GM12878 (cell line): Measurements from ENCODE around the gene MEOX1. TPM values are rescaled to one million over a fixed set of nuclear protein-coding genes. Genes with fewer than 3 reads are reported as not detected.

Experiments used
- ATAC-seq: fragments of 200-7000 bp; cut with Tn5 transposase; 3 replicates; pipeline ENCODE4 v1.9.1; 2020; ENCODE audit warnings: mild to moderate bottlenecking, moderate library complexity
- BruUV-seq: library from RNA; stranded (reverse); fragments of 400-500 nt; replicated peaks from 2 replicates; lab custom pipeline; 2021; lab: Mats Ljungman, UMichigan
- CTCF ChIA-PET: fragments of 300-600 bp; sonication (Branson Sonifier 250); formaldehyde crosslinking; extraction: SDS; loops from one replicate; lab custom pipeline; 2021; ENCODE audit warnings: inconsistent platforms; lab: Yijun Ruan, JAX
- POLR2A ChIA-PET: fragments of 350-600 bp; formaldehyde crosslinking; extraction: SDS; loops from one replicate; lab custom pipeline; 2021; ENCODE audit warnings: inconsistent platforms; lab: Charles Lee
- RAD21 ChIA-PET: fragments of 300-600 bp; sonication (Branson Sonifier 250); formaldehyde crosslinking; loops from one replicate; lab custom pipeline; 2023; ENCODE audit warnings: antibody characterized with exemption; ENCODE audit not compliant: unreplicated experiment; lab: Charles Lee
- SMC1A ChIA-PET: fragments of 300-600 bp; sonication (Branson Sonifier 250); formaldehyde crosslinking; loops from one replicate; lab custom pipeline; 2023; ENCODE audit not compliant: unreplicated experiment, uncharacterized antibody; lab: Charles Lee
- DNase-seq: peaks from one replicate; pipeline ENCODE4 v3.0.0-alpha.2; 2011; ENCODE audit warnings: low read depth, low spot score
- FAIRE-seq: peaks from 3 replicates; lab custom pipeline; 2011; peaks lifted over from hg19 to GRCh38; lab: Jason Lieb, UNC
- H2AFZ ChIP-seq: 2 replicates; pipeline ENCODE4 v1.6.0; 2011; ENCODE audit warnings: low read depth, low read length, control low read depth; ENCODE audit not compliant: control insufficient read depth
- H3K27ac ChIP-seq: 2 replicates; pipeline ENCODE4 v1.5.1; 2011; ENCODE audit warnings: control low read depth; ENCODE audit not compliant: control insufficient read depth, insufficient read depth
- H3K27me3 ChIP-seq, 2 experiments: replicated peaks in 1 of 2; 2 replicates each; pipeline versions ENCODE4 v1.6.0 to v1.6.1; 2011; ENCODE audit warnings: low read length in 1 of 2; ENCODE audit not compliant: control insufficient read depth in 2 of 2, insufficient read depth in 2 of 2
- H3K36me3 ChIP-seq, 2 experiments: 2 replicates each; pipeline ENCODE4 v1.5.1; 2011; ENCODE audit warnings: low read length in 1 of 2; ENCODE audit not compliant: control insufficient read depth in 2 of 2, insufficient read depth in 2 of 2
- H3K4me1 ChIP-seq: 2 replicates; pipeline ENCODE4 v1.6.1; 2011; ENCODE audit warnings: mild to moderate bottlenecking, low read length, moderate library complexity, mixed read lengths; ENCODE audit not compliant: control insufficient read depth, insufficient read depth
- H3K4me2 ChIP-seq: 2 replicates; pipeline ENCODE4 v1.6.0; 2011; ENCODE audit warnings: control low read depth; ENCODE audit not compliant: control insufficient read depth, insufficient read depth
- H3K4me3 ChIP-seq: fragments of 200-600 bp; sonication (generic); 2 replicates; pipeline ENCODE4 v1.5.1; 2016
- H3K79me2 ChIP-seq: 2 replicates; pipeline ENCODE4 v1.6.0; 2011; ENCODE audit warnings: low read length; ENCODE audit not compliant: control insufficient read depth, insufficient read depth
- H3K9ac ChIP-seq: 2 replicates; pipeline ENCODE4 v1.8.0; 2011; ENCODE audit warnings: low read length, control low read depth, mixed read lengths; ENCODE audit not compliant: control insufficient read depth, insufficient read depth
- H3K9me3 ChIP-seq: replicated peaks from 3 replicates; pipeline ENCODE4 v1.5.1; 2011; ENCODE audit warnings: mild to moderate bottlenecking, low read length; ENCODE audit not compliant: control insufficient read depth, insufficient read depth
- H4K20me1 ChIP-seq: 2 replicates; pipeline ENCODE4 v1.6.0; 2011; ENCODE audit not compliant: control insufficient read depth, insufficient read depth
- HDGF ChIP-seq: fragments of 450-650 bp; IDR thresholded peaks from 2 replicates; pipeline ENCODE4 v1.6.1; 2016; ENCODE audit warnings: antibody characterized with exemption
- WGBS: methylation state at CpG from one replicate; pipeline ENCODE4 v1.1.6; 2016; ENCODE audit warnings: low lambda C conversion rate; ENCODE audit not compliant: insufficient replicate concordance, insufficient coverage; ENCODE audit errors: missing lambda C conversion rate; 5-methylcytosine and 5-hydroxymethylcytosine counted together
- in situ Hi-C: fragments of 300-500 bp; cut with MboI; formaldehyde crosslinking; loops from 9 replicates; pipeline ENCODE4 v1.14.3; 2018; ENCODE audit warnings: mixed read lengths
- intact Hi-C: fragments of 100-400 bp; cut with micrococcal nuclease; formaldehyde crosslinking; loops from one replicate; pipeline ENCODE4 v1.14.2; 2022; ENCODE audit not compliant: unreplicated experiment
- polyA plus RNA-seq, 11 experiments: library from polyadenylated mRNA; depleted of rRNA in 4 of 11; unstranded in 6 of 11; stranded (reverse) in 5 of 11; fragments of >200 nt; fragmentation: Nextera tagmentation in 4 of 11; fragmentation: Illumina TruSeq in 1 of 11; extraction: Ambion mirVana in 4 of 11; extraction: Trizol in 1 of 11; gene quantifications; 1 replicate in 1 of 11; 2 replicates in 10 of 11; pipeline versions ENCODE4 v1.2.1 to v1.2.3, GENCODE V29; 2011 to 2016; ENCODE audit warnings: inconsistent platforms in 2 of 11, missing spikeins in 2 of 11, low read depth in 1 of 11
- total RNA-seq, 4 experiments: library from RNA; depleted of rRNA in 3 of 4; stranded (reverse); fragments of >200 nt in 3 of 4; fragmentation: Illumina TruSeq in 1 of 4; extraction: Trizol in 1 of 4; gene quantifications; 2 replicates each; pipeline versions ENCODE4 v1.2.1 to v1.2.3, GENCODE V29; 2013 to 2021
- TF ChIP-seq, protein P1 (sequence below): fragments of 450-650 bp; IDR thresholded peaks from 2 replicates; pipeline ENCODE4 v1.6.1; 2017; ENCODE audit warnings: mild to moderate bottlenecking, moderate library complexity

Gene MEOX1
- total and polyA plus RNA-seq, 10 of the 15 experiments (the other 5 are each of a cell fraction or from before 2014, with no cell fraction given): 0.19 to 9.4 (median 0.46) TPM

DNA sequence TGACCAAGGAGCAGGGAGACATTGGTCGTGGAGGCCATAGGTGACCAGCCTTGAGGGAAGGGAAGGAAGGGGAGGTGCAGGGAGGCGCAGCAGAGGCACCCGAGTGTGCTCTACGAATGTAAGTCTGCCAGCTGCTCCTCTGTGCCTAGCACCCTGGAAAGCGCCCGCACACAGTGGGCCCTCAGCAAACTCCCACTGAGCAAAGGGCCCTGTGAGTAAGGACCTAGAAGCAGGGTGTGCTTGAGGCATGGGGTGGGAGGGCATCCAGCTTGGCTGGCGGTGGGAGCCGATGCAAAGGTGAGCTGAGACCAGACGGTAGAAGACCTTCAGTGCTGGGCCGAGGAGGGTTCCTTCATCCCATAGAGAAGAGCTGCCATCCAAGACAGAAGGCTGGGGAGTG, 36.2 kb upstream of the MEOX1 start:
- Histone ChIP-seq H3K4me2 (no peak overlapping the region), H3K36me3 (no peaks in the 10 kb centered on the region), H3K79me2 (no peaks in the 10 kb centered on the region), H4K20me1 (no peaks in the 10 kb centered on the region), H3K27ac (no peak overlapping the region), H2AFZ (no peak overlapping the region), H3K9ac (no peak overlapping the region), H3K9me3 (no peaks in the 10 kb centered on the region; the same call in 2 of the 3 replicates), H3K27me3 (peaks cover 0 to 2% of the 10 kb centered on the region in 2 experiments; a peak in 1 of 4 replicates), H3K4me1 (peaks cover 8% of the 10 kb centered on the region), H3K4me3 (no peak overlapping the region)
- no TSS peak for BruUV-seq
- in situ Hi-C loops (loop anchor here (5.0 kb wide), 1 partner anchor 64 kb away; no protein-coding TSS in a partner anchor), intact Hi-C loops (no loop called here)
- DNase-seq: no peak
- ChIA-PET RAD21 (interaction anchor here (1.7 to 10.6 kb wide), 2 partner anchors 61 to 121 kb away, joined by 5 to 171 read pairs; partner anchors contain the start of gene SOST), SMC1A (interaction anchor here (1.0 to 12.4 kb wide), 2 partner anchors 63 to 68 kb away, joined by 3 to 171 read pairs; partner anchors contain the start of gene SOST), CTCF (interaction anchor here (1.2 to 13.6 kb wide), 4 partner anchors 15 to 122 kb away, joined by 3 to 515 read pairs (median 4); partner anchors contain the start of gene SOST), POLR2A (interaction anchor here (0.9 kb wide), 1 partner anchor 63 kb away, joined by 3 read pairs; no protein-coding TSS in a partner anchor)
- no peak for FAIRE-seq
- WGBS: 35% methylated on average over 10 of the region's 10 CpGs
- TF ChIP-seq, protein P1, sequence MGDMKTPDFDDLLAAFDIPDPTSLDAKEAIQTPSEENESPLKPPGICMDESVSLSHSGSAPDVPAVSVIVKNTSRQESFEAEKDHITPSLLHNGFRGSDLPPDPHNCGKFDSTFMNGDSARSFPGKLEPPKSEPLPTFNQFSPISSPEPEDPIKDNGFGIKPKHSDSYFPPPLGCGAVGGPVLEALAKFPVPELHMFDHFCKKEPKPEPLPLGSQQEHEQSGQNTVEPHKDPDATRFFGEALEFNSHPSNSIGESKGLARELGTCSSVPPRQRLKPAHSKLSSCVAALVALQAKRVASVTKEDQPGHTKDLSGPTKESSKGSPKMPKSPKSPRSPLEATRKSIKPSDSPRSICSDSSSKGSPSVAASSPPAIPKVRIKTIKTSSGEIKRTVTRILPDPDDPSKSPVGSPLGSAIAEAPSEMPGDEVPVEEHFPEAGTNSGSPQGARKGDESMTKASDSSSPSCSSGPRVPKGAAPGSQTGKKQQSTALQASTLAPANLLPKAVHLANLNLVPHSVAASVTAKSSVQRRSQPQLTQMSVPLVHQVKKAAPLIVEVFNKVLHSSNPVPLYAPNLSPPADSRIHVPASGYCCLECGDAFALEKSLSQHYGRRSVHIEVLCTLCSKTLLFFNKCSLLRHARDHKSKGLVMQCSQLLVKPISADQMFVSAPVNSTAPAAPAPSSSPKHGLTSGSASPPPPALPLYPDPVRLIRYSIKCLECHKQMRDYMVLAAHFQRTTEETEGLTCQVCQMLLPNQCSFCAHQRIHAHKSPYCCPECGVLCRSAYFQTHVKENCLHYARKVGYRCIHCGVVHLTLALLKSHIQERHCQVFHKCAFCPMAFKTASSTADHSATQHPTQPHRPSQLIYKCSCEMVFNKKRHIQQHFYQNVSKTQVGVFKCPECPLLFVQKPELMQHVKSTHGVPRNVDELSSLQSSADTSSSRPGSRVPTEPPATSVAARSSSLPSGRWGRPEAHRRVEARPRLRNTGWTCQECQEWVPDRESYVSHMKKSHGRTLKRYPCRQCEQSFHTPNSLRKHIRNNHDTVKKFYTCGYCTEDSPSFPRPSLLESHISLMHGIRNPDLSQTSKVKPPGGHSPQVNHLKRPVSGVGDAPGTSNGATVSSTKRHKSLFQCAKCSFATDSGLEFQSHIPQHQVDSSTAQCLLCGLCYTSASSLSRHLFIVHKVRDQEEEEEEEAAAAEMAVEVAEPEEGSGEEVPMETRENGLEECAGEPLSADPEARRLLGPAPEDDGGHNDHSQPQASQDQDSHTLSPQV: no peak
- no peak for TF ChIP-seq HDGF
- ATAC-seq: no peak
